Spinal cord (tissue), 10 donors: ENCODE data around the gene IGDCC3. TPM values are rescaled to one million over a fixed set of nuclear protein-coding genes. Genes with fewer than 3 reads are reported as not detected.
A peak's percentile ranks its signal among the peaks of the same experiment; 100 is the strongest.

Experiments used
- DNase-seq, 6 donors: peaks; one replicate each; pipeline versions ENCODE4 v3.0.0 to v3.0.0-alpha.2; 2013 to 2015; ENCODE audit warnings: low spot score in 6 of 6, low read depth in 4 of 6
- H3K27ac ChIP-seq: one replicate; pipeline ENCODE4 v1.5.1; 2013; ENCODE audit warnings: low read depth, low read length, control low read depth
- H3K27me3 ChIP-seq: one replicate; pipeline ENCODE4 v1.6.1; 2013; ENCODE audit warnings: low read length; ENCODE audit not compliant: control insufficient read depth, insufficient read depth
- H3K36me3 ChIP-seq: one replicate; pipeline ENCODE4 v1.6.1; 2013; ENCODE audit warnings: low read length; ENCODE audit not compliant: control insufficient read depth, insufficient read depth
- H3K4me1 ChIP-seq: one replicate; pipeline ENCODE4 v1.6.1; 2013; ENCODE audit warnings: low read length; ENCODE audit not compliant: control insufficient read depth, insufficient read depth
- H3K4me3 ChIP-seq: one replicate; pipeline ENCODE4 v1.5.1; 2013; ENCODE audit warnings: low read depth, low read length, control low read depth
- H3K9me3 ChIP-seq: one replicate; pipeline ENCODE4 v1.6.1; 2013; ENCODE audit warnings: low read length; ENCODE audit not compliant: control insufficient read depth, insufficient read depth
- WGBS: methylation state at CpG from one replicate; pipeline ENCODE4 v1.1.5; 2013; ENCODE audit warnings: missing lambda C conversion rate; ENCODE audit not compliant: insufficient coverage; 5-methylcytosine and 5-hydroxymethylcytosine counted together
- polyA plus RNA-seq, 2 donors: library from polyadenylated mRNA; unstranded; fragments of 120-200 nt; gene quantifications; one replicate each; pipeline ENCODE4 v1.2.1, GENCODE V29; 2013; ENCODE audit not compliant: insufficient read length in 2 of 2
- total RNA-seq, 2 donors: library from RNA; depleted of rRNA in 1 of 2; stranded (reverse); fragments of 120-200 nt in 1 of 2; fragments of >200 nt in 1 of 2; gene quantifications; one replicate each; pipeline versions ENCODE4 v1.2.3 to v1.2.4, GENCODE V29; 2013 to 2014
- donor health status: healthy.

IGDCC3 gene
- total and polyA plus RNA-seq, 4 donors = 3.6 to 20.7 (median 10.9) TPM

DNA sequence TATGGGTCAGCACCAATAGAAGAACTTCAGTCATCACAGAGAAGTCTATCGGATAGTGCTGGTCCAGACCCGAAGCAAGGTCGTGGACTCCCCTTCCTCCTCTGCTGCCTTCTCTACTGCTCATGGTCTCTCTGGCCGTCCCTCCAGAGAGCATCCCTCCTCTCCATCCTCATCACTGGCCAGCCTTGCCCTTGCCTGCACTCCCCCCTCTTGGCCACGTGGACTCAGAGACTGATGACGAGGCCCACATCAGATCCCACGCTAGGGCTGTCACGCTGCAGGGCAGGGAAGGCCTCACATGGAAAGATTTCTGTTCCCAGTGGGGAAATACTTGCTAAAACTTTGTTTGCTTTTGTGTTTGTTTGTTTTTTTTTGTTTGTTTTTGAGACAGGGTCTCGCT lies 35.3 kb downstream of the IGDCC3 start:
- Histone ChIP-seq H3K27me3 (no peaks in the 10 kb centered on the region), H3K4me3 (no peak overlapping the region), H3K27ac (no peak overlapping the region), H3K36me3 (no peaks in the 10 kb centered on the region), H3K9me3 (no peaks in the 10 kb centered on the region), H3K4me1 (peaks cover 50% of the 10 kb centered on the region)
- DNase-seq = no peak
- 89% methylated on average over 9 of the region's 9 CpGs for WGBS

DNA sequence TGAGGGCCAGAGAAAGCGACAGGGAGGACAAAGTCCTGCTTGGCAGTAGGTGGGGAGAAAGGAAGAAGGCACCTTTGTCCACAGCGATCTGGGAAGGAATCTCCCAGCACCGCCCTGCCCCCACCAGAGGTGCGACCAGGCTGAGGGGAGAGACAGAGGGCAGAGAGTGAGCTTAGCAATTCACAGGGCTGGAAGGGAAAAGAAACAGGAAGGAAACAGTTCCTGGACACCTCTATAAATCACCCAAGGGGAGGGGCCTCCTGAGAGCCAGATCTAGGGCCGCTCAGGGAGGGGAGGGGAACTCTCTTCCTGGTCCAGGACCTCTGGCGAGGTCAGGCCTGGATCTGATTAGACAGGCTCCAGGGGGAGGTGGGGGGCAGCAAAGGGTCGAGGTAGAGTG lies 37.9 kb downstream of the IGDCC3 start:
- Histone ChIP-seq H3K4me3 (no peak overlapping the region), H3K27ac (no peak overlapping the region), H3K9me3 (no peaks in the 10 kb centered on the region), H3K27me3 (no peaks in the 10 kb centered on the region), H3K4me1 (peaks cover 76% of the 10 kb centered on the region), H3K36me3 (peaks cover 10% of the 10 kb centered on the region)
- 45% methylated on average over 4 of the region's 7 CpGs for WGBS
- DNase-seq = no peak

DNA sequence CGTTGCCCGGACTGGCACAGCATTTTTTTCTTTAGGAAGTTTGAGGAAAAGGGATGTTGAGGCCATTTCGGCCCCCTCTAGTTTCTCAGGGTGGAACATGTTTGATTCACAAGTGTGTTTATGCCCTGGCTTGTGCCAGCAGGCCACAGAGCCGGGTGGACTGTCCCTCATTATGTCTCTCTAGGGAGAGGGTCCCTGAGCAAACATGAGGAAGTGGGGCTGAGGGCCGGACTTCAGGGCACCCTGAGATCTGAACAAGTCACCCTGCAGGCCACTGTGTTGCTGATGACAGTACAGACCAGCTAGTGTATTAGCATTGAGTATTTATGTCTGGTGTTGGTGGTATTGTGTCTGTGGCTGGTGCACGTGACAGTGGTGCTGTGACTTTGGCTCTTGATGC lies 38.4 kb downstream of the IGDCC3 start:
- H3K4me1 ChIP-seq = peaks cover 76% of the 10 kb centered on the region
- DNase-seq = no peak
- WGBS = 77% methylated on average over 6 of the region's 6 CpGs
- H3K27ac ChIP-seq = no peak overlapping the region
- H3K36me3 ChIP-seq = peaks cover 15% of the 10 kb centered on the region
- H3K27me3 ChIP-seq = no peaks in the 10 kb centered on the region
- no peaks in the 10 kb centered on the region for H3K9me3 ChIP-seq
- no peak overlapping the region for H3K4me3 ChIP-seq

DNA sequence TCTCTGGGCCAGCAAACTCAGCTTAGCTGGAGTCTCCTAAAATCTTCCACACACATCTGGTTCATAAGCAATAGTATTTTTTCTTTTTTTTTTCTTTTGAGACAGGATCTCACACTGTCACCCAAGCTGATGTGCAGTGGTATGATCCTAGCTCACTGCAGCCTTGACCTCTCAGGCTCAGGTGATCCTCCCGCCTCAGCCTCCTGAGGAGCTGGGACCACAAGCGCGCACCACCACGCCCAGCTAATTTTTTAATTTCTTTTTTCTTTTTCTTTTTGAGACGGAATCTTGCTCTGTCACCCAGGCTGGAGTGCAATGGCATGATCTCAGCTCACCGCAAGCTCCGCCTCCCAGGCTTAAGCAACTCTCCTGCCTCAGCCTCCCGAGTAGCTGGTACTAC lies 39.0 kb downstream of the IGDCC3 start:
- Histone ChIP-seq H3K9me3 (no peaks in the 10 kb centered on the region), H3K27ac (no peak overlapping the region), H3K4me3 (no peak overlapping the region), H3K27me3 (no peaks in the 10 kb centered on the region), H3K4me1 (peaks cover 77% of the 10 kb centered on the region), H3K36me3 (peaks cover 18% of the 10 kb centered on the region)
- WGBS = 100% methylated on average over 4 of the region's 8 CpGs
- DNase-seq = no peak

DNA sequence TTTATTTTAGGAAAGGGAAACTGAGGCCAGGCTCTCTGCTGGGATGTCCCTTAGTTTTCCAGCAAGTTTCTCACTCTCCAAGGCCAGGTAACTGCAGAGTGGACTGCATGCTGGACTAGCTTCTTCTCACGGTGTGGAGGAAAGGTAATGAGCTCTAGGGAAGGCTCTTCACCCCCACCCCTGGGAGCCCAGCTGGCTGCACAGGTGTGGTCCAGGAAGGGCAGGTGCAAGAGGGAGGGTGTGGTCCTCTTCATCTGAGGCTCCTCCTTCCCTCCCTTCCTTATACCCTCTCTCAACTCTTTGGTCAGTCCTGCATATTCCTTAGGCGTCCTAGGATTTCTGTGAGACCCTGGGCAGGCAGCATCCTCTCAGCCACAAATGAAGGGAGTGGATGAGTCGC lies 39.4 kb downstream of the IGDCC3 start:
- Histone ChIP-seq H3K9me3 (no peaks in the 10 kb centered on the region), H3K4me3 (no peak overlapping the region), H3K36me3 (peaks cover 20% of the 10 kb centered on the region), H3K27me3 (no peaks in the 10 kb centered on the region), H3K27ac (no peak overlapping the region), H3K4me1 (peaks cover 77% of the 10 kb centered on the region)
- WGBS = 80% methylated on average over 1 of the region's 3 CpGs
- no peak for DNase-seq

DNA sequence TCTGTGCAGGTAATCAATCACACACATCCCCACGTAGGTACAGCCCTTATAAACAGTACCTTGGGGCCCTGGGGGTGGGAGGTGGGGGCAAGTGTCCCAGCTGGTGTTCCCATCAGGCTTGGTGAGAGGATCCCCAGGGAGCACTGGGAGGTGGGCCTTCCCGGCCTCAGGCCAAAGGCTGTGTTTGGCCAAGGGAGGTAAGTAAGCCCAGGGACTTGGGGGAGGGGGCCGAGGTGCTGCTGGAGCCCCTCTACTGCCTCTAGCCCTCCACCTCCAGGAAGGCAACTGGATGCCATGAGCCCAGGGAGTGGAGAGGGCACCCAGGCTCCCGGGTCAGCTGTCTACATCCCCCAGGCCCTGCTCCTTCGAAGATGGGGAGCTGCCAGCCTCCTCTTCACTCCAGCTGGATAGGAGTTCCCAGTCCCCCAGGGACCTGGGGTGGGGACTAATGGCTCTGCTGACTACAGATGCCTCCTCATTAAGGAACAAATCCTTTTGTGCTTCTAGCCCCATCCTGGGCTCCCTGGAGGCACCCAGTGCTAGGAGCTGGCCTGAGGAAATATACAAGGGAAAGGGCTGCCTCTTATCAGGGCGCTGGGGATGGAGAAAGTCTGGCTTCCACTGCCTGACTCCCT lies 40.2 kb downstream of the IGDCC3 start:
- Histone ChIP-seq H3K9me3 (no peaks in the 10 kb centered on the region), H3K4me3 (no peak overlapping the region), H3K27ac (no peak overlapping the region), H3K4me1 (peaks cover 80% of the 10 kb centered on the region), H3K27me3 (no peaks in the 10 kb centered on the region), H3K36me3 (peaks cover 28% of the 10 kb centered on the region)
- WGBS = 40% methylated on average over 4 of the region's 6 CpGs
- DNase-seq = peak in 1 of 6 donors; percentile 38

DNA sequence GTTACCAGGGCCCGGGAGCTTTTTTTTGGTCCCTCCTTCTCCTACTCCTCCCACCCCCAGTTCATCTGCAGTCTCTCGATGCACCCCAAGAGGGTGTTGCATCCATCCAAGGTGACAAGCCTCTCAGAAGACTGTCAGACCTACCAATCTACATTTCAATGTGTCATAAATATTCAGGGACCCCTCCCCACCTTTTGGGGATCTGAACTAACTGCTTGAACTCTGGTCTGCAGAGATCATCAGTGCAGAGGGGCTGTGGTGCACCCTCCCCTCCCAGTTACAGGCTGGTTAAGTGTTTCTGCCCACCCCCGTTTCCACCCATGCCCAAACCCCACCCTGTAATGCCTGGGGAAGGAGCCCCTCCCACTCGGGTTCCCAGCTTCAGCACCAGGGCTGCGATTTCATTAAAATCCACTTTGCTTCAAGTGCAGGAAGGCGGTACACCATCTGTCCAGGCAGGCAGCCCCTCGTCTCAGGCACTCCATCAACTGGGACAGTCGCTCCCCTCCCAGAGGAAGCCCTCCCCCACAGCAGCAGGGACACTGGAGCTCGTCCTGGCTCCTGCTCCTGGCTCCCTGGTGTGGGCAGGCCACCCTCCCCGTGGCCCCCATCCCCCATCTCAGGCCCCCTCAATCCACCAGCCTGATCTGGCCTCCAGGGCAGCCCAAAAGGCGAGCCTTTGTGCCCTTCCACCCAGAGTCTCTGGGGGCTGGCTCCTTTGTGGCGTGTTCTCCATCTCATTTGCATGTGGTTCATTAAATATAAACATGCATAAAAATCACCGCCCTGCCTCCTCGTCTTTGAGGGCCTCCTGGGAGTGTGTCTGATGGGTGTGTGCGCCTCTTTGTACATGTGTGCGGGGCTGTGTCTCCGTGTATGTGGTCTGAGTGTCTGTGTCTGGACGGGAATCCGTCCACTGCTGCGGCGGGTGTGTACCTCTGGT lies 41.0 kb downstream of the IGDCC3 start:
- Histone ChIP-seq H3K4me3 (no peak overlapping the region), H3K36me3 (peaks cover 36% of the 10 kb centered on the region), H3K9me3 (no peaks in the 10 kb centered on the region), H3K27me3 (no peaks in the 10 kb centered on the region), H3K27ac (no peak overlapping the region), H3K4me1 (peaks cover 87% of the 10 kb centered on the region)
- 19% methylated on average over 11 of the region's 21 CpGs for WGBS
- DNase-seq = peak in 2 of 6 donors; percentile 82 to 83

DNA sequence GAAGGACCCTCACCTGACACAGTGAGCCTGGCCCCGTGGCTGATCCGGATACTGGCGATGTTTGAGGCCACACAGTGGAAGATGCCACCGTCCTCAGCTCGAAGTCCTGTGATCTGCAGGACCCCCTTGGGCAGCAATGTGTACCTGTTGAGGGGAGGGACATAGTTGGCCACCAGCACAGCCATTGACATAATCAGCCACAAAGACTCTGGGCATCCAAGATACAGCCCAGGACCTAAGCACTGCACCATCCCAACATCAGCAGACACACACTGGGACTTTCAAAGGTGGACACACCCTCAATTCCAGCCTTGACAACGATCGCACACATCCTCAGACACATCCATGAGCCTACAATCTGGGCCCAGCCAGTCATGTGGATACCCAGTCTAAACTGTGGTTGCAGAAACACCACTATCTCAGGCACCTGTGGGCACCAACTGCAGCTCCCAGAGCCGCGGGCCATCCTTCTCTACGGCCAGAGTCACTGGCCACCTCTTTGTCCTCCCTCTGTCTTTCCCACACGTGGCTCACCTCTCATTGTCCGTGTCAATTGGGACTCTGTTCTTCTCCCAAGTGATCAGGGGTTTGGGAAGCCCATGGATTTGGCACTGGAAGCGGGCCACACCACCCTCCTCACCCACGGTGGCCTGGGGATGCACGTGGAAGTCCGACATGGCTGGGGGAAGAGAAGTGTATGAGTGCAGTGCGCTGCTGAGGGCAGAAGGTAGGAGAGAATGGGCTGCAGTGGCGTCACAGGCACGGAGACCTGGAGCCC lies 42.3 kb downstream of the IGDCC3 start:
- Histone ChIP-seq H3K36me3 (peaks cover 49% of the 10 kb centered on the region), H3K4me3 (no peak overlapping the region), H3K27me3 (no peaks in the 10 kb centered on the region), H3K9me3 (no peaks in the 10 kb centered on the region), H3K4me1 (peaks cover 90% of the 10 kb centered on the region), H3K27ac (no peak overlapping the region)
- WGBS = 86% methylated on average over 14 of the region's 19 CpGs
- DNase-seq = no peak

DNA sequence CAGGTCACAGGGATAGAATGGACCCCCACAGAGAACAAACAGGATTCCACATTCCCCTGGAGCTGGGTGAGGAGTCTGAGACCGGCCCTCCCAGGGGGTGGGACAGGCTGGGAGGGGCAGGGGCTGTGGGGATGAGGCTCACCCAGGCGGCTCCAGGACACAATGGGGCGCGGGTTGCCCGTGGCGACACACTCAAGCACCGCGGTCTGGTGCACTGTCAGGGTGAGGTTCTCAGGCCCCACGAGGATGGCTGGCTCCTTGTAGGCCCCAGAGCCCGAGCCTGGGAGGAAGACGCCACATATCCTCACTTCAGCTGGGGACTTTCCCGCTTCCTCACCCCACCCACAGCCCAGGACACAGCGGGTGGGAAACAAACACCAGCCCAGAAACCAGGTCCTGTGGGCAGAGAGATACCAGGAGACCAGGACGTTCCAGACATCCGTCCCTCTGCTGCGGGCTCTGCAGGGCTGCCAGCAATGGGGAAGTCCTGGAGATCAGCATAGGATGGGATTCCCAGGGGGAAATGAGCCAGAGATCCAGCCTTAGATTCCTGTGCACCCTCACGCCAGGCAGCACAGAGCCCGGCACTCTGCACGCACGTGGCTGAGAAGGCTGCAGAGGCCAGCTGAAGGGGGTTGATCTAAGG lies 43.1 kb downstream of the IGDCC3 start:
- peak overlapping the region; percentile 33 for H3K27ac ChIP-seq
- peaks cover 83% of the 10 kb centered on the region for H3K4me1 ChIP-seq
- no peaks in the 10 kb centered on the region for H3K9me3 ChIP-seq
- no peaks in the 10 kb centered on the region for H3K27me3 ChIP-seq
- 40% methylated on average over 20 of the region's 20 CpGs for WGBS
- peaks cover 56% of the 10 kb centered on the region for H3K36me3 ChIP-seq
- H3K4me3 ChIP-seq = no peak overlapping the region
- peak in 2 of 6 donors; percentile 45 to 65 for DNase-seq
